Activated T-cell treated with anti-CD3 and anti-CD28 coated beads for 48 hours (primary cell): ENCODE results near the gene TCAF1.

Source experiments
- DNase-seq: peaks from one replicate; pipeline ENCODE4 v3.0.0-alpha.2; 2020; ENCODE audit warnings: low read depth

TCAF1 gene, protein sequence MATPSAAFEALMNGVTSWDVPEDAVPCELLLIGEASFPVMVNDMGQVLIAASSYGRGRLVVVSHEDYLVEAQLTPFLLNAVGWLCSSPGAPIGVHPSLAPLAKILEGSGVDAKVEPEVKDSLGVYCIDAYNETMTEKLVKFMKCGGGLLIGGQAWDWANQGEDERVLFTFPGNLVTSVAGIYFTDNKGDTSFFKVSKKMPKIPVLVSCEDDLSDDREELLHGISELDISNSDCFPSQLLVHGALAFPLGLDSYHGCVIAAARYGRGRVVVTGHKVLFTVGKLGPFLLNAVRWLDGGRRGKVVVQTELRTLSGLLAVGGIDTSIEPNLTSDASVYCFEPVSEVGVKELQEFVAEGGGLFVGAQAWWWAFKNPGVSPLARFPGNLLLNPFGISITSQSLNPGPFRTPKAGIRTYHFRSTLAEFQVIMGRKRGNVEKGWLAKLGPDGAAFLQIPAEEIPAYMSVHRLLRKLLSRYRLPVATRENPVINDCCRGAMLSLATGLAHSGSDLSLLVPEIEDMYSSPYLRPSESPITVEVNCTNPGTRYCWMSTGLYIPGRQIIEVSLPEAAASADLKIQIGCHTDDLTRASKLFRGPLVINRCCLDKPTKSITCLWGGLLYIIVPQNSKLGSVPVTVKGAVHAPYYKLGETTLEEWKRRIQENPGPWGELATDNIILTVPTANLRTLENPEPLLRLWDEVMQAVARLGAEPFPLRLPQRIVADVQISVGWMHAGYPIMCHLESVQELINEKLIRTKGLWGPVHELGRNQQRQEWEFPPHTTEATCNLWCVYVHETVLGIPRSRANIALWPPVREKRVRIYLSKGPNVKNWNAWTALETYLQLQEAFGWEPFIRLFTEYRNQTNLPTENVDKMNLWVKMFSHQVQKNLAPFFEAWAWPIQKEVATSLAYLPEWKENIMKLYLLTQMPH

DNA sequence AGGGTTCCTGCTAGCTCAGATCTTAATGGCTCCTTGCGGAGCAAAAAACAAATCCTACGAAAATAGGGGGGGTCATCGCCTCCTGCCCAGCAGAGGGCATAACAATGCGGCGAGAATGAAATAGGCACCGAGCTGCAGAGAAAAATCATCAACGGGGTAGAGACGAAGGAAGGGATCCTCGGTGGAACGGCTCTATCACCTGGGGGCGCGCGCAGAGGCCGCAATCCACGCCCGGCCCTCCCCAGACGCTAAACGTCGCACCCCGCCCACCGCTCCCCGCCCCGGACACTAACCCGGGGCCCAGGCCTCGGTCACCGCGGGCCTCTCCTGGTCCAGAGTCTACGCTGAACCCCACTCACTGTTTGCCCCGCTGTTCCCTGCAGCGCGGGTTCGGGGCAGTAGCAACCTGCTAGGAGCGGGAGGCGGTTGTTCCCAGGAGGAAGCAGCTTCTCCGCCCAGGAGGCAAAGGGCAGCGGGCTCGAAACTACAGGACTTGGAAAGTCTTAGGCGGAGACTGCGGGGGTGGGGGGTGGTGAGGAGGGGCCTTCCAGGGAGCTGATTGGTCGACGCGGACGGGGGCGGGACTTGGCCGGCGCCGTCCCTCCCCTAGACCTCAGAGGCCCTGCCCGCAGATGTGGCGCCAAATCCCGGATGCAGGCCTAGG is at the start of gene TCAF1:
TSS of gene TCAF1 (minus strand) at position 509 of the 664 bp plus-strand sequence. CDS start 25,568 bp downstream, outside the sequence.
- peak; percentile 90 for DNase-seq

DNA sequence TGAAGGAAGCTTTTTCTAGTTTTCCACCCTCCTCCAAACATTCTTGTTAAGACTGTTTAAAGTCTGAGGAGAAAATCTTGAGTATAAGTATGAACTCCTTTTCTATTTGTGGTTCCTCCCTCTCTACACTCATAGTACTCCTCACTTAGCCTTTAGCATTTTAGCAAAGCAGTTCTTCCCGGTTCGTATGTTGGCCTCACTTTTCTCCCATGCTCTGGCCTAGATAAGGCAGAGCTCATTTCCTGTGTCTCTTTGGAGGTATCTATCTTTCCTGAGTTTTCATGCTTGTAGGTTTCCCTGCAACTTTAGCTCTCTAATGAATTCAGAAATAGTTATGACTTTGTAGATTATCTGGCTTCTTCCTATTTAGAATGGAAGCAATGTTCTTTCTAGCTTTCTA is 46.8 kb upstream of the TCAF1 start:
- no peak for DNase-seq

DNA sequence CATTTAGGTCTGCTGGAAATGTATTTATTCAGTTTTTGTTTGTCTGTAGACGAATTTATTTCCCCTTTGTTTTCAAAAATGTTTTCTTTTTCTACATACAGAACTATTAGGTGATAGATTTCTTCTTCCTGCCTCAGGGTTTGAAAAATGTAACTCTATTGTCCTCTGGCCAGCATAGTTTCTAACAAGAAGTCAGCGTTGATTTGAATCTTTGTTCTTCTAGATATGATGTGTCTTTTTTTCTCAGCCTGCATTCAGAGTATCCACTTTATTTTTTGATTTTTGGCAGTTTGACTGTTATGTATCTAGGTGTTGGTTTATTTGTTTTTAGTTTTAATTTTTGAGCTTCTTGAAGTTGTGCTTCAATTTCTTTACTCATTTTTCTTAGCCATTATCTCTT is 45.1 kb upstream of the TCAF1 start:
- DNase-seq = no peak

DNA sequence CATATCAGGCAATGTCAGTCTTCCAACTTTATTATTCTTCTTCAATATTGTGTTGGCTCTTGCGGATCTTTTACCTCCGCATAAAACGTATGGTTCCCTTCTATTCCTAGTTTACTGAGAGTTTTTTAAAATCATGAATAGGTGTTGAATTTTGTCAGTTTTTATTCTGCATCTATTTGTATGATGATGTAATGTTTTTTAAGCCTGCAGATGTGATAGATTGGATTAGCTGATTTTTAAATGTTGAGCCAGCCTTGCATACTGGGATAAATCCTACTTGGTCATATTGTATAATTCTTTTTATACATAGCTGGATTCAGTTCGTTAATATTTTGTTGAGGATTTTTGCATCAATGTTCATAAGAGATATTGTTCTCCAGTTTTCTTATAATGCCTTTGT is 43.4 kb upstream of the TCAF1 start:
- DNase-seq = no peak

DNA sequence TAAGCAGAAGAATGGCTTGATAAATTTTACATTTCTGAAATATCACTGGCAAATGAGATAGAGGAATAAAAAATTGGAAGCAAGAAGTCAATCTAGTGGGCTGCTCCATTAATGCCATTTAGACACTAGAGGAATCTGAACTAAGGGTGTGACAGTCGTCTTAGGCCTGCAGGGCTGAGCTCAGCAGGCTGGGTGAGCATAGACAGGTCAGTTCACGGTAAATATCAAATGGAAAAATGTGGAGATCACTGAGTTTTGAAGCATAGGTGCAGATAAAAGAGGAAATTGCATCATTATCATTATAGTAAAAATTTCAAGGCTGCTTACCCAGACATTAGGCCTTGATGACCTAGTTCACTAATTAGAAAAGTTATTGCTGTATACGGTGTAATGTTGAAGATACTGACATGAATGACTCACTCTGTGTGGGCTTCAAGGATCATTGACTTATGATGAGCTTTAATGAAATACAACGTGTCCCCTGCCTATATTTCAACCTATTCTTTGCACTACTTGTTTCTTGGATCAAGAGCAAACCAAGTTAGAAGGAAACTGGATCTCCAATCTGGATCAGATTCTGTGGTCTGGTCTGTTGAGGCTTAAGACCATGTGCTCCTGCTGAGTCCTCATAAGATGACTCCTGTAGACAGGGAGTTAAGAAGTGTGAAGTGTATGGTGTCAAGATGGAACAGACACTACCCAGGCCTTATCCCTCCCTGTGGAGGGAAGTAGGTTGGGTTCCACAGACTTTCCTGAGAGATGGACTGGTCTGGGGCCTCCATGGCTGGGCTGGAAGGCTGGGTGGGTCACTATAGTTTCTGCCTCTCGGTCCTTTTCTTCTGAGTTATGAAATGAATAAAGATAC is 36.6 kb upstream of the TCAF1 start:
- DNase-seq = no peak

DNA sequence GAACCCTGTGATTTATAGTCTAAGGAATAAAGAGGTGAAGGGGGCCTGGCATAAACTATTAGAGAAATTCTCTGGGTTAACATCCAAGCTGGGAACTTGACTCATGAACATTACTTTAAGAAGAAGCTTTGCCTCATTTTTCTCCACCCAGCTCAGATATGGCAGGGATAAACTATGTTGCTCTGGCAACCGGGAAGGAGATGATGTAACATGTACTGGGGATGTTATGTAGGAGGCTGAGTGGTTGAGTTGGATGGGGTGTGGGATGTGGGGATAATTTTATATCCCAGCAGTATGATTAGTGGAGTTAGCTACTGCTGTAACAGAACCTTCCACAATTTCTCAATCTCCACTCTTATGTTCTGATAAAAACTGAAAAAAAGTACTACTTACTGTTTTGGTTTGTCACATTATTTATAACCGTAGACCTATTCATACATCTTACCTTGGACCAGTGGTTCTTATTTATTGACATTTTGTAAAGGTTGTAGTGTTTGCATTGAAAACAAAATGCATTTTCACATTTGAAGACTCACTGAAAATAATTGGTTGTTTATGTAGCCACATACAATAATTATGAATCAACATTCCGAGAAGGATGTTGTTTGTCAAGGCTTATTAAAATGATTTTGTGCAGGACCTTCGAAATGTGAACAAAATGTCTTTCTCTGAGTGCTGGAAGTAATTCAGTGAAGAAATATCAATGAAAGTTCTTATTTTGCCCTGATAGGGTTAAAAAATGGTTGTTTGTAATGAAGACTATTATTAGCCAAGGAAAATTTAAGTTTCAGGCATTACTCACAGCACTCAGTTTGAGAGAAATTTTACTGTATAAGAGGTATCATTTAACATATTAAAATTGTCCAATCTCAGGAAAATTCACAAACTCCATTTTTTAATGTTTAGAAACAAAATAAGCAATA is 34.4 kb upstream of the TCAF1 start:
- DNase-seq = no peak

DNA sequence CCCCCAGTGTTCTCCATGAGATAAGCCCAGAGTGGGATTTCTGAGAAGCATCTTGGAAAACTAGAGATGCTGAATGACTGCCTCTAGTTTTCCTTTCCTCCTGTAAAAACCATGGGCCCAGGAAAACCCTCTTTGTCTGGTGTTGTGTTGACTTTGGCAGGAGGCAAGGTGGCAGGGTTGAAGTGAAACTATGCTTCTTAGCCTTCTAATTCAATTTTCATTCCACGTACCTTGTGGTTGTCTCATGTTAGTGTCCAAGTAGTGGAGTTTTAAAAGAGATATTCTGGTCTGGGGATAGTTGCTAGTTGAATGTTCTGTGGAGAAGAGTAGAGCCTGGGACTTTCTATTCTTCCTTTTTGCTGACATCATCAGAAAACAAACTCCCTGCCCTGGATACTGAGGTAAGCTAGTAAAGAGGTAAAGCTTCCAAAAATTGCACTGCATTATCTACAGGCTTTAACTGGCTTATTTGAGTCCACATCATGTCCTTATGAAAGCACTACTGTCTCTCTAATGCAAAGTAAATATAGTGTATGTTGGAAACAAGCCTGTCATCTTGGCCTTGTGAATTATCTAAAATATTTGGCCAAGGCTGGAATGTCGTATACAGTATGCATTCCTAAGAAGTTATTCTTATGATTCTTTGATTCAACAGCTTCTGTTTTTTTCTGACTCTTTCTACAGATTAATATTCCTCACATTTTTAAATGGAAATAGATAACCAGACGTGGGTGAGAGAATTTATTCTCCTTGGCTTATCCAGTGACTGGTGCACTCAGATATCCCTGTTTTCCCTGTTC is 32.8 kb upstream of the TCAF1 start, which contains the start of gene OR2F2:
TSS of gene OR2F2 (plus strand) at position 708 of the 800 bp plus-strand sequence. CDS start at position 708, 0 bp downstream.
- DNase-seq = no peak

DNA sequence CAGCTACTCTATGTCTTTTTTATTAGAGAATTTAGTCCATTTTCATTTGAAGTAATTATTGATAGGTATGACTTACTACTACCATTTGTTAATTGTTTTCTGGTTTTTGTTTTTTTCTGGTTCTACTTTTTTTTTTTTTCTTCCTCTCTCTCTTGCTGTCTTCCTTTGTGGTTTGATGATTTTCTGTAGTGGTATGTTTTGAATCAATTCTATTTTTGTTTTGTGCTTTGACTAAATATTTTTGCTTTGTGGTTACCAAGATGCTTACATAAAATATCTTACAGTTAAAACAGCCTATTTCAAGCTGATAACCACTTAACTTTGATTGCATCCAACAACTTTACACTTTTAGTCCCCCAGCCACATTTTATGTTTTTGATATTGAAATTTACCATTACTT is 29.8 kb upstream of the TCAF1 start:
- DNase-seq = no peak

DNA sequence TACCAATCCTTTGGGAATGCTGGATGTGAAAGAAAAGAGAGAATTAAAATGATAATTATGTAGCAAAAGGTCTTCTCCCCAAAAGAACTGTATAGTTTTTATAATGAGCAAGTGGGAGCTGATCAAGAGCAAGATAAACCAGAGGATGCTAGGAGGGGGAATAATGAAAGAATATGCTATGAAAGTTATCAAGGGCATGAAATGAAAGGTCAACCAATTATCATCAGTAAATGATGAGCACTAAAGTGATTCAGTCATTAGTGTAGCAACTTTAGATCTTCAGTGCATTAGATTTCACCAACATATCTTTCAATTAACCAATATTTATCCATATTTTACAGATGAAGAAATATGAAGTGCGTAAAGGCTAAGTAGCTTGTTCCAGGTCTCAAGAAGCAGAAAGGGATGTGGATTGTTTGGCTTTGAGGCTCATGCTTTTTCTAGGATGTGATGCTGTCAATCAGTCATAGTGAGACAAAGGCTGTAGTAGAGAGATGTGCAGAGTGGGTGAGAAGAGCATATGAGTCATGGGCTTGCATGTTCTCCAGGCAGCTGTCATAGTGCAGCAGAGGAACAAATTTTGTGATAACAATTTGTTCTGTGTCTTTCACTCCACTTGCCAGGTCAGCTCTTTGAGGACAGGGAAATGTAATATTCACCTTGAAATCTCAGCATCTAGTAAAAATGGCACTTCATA is 27.4 kb upstream of the TCAF1 start:
- DNase-seq = no peak

DNA sequence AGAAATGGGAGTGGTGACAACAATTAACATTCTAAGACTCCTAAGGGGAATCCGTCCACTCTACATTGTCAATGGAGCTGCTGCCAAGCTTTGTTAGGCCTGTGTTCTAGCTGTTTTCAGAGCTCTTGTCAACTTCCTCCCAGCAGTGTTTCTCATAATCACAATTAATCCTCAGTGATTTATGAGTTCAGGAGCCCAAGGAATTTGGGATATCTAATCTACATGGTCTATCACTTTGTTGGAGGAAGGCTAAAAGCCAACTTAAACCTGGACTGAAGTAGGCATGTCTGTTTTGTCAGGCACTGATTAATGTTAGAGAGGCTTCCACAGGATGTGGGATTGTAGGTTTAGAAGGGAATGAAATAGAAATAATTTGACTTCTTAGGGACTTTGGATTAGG is 22.9 kb upstream of the TCAF1 start:
- no peak for DNase-seq

DNA sequence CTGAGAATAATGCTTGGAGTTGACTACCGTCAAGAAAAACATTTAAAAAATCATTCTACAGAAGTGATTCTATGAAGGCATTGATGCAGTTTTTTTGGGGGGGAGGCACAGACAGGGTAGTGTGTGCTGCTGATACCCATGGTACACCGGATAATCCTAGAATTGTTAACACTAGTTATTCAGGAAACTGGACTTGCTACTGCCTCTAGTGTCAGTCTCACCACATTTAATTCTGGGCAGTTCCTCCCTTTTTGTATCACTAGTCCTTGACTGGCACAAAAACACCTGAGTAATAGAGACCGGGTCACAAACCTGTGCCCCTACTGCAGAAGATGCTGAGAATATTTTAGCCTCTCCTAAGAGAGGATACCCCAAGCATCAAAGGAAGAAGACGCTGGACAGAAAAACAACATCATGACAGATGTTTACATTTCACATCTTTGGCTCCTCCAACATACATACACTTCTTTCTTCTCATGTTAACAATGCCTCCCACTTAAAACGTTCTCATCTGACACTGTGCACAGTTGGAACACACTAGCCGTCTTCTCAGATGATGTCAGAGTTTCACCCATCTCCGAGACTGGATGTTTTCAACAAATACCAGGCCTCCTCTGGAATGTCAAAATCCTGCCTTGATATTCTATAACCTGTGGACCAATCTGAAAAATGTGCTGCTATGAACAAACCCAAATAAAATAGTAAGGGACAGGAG is 13.1 kb upstream of the TCAF1 start:
- DNase-seq = no peak

DNA sequence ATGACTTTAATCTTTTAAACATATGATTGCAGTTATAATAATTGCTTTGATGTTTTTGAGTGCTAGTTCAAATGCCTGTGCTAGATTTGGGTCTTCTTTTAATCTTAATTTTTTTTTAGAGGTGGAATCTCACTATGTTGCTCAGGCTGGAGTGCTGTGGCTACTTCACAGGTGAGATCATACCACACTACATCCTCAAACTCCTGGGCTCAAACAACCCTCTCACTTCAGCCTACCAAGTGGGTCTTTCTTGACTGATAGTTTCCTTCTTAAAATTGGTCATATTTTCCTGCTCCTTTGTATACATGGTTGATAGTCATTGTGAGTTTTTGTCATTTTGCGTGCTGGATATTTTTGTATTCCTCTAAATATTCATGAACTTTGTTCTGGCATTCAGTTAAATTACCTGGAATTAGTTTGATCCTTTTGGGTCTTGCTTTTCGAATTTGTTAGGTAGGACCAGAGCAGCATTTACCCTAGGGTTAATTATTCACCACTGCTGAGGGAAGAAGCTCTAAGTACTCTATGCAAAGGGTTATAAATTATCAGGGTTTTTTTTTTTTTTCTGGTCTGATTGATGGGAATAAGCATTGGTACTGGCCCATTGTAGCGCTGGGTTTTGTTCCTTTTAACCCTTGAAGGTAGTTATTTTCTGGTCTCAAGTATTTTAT is 12.1 kb upstream of the TCAF1 start:
- DNase-seq = no peak

DNA sequence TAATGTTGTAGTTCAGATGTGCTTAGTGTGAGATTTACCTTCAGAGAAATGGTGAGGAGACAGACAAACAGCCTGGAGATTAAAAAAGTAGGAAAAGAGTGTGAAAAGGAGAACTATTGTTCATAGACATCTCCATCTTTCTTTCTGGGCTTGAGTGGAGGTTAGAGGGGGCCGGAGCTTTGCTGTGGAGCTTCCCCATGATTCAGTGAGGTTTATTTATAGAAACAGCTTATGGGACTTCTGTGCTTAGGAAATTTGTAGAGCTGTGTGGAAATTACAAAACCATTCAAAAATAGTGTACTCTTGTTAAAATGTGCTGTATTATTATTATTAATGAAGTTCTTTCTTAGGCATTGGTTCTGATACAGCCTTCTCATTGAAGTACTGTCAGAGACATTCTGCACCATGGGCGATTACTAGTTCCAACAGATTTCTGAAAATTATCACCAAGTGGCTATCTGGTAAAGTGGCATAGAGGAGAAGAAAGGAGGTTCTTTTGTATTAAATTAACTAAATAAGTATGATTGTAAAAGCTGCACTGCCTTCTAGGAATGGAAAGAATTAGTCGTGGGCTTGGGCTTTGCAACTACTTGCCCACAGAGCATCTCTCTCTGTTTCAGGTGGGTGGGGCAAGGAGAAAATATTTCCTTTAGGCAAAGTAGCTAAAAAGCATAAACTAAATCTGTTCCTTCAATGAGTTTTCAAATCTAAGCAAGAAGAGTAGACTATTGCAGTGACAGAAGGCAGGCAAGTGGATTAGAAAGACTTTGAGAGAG is 8.7 kb upstream of the TCAF1 start:
- no peak for DNase-seq

DNA sequence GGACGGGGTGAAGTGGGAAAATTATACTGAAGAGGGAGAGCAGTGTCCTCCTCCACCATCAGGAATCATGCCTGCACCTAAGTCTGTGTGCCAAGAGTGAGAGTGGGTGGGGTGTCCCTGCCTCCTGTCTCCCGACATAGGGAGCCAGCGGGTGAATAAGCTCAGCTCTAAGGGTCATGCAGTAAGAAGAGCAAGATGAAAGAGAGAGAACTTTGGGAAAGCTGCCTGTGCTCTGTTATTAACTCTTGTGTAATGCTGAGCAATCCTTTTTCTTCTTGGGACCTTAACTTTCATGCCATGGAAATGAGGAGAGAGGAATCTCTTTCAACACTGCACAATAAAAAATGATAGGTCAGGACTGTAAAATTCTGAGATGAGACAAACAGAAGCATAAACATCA is 7.9 kb upstream of the TCAF1 start:
- DNase-seq = no peak

DNA sequence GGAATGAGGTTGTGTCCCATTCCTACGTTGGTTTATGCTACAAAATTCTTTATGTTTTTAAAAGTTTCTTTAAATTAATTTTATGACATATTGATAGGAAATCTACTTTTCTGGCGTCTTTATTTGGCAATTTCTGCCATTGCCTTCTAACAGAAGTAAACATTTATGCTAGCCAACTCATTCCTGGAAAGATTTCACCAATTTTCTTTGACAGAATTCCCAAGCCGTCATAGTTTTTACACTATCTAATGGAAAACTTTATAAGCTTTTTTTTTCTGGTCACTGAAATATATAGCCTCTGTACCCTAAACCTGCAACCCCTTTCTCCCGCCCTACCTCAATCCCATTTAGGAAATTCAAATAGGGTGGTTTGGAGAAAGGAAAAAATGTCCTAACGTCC is 6.1 kb upstream of the TCAF1 start:
- DNase-seq = no peak

DNA sequence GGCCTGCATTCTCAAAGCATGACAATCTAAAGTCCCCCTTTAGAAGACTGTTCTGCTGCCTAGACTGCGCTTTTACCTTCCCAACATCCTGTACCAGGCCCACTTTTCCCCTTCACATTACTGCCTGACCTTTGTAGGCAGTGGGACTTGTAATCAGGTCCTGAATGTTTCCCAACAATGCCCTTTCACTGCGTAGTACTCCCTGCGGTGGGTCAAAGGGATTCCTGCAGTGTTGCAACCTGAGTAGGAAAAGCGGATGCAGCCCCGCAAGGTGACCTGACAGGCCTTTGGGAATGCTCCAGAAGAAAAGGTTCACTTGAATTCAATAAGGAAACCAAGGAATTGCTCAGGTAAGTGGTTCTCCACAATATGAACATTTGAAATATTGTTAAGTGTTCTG is 4.9 kb upstream of the TCAF1 start:
- no peak for DNase-seq

DNA sequence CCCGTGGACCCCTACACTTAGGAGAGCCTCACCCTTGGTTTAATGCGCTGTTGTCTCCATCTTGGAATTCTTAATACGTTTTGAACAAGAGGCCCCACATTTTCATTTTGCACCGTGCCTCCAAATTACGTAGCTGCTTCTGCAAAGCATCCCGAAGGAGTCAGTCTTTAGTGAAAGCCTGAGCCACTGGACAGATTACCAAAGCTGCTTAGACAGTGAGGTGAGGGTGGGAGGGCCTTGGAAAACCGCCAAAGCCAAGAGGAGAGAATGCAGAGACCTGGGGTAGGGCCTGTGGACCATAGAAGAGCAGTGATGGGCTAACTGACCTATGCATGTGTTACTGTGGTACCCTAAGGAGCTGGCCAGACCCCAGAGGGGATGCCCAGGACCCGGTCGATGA is 4.2 kb upstream of the TCAF1 start:
- no peak for DNase-seq
